ENCODE results near the gene TAF4B. TPM values are rescaled to one million over a fixed set of nuclear protein-coding genes. Genes with fewer than 3 reads are reported as not detected.

Gene TAF4B
- total RNA-seq, 1 donor from 2014 or later, result 3.2 TPM

- H3K36me3 ChIP-seq (ENCODE audit: insufficient read depth, low read length), result no peaks in the 10 kb centered on the region
- FAIRE-seq (no peak), DNase-seq (ENCODE audit: low read depth) (no peak)
- H3K4me3 ChIP-seq (ENCODE audit: insufficient read depth, low read depth, low read length), result no peak overlapping the region
- no peaks in the 10 kb centered on the region for H3K79me2 ChIP-seq (ENCODE audit: insufficient read depth, low read length)
- H3K9me3 ChIP-seq (ENCODE audit: insufficient read depth, low read depth, low read length), result no peaks in the 10 kb centered on the region
- Mint-ChIP-seq H3K27me3 (ENCODE audit: low read depth, unreplicated experiment) (no peaks in the 10 kb centered on the region), H3K4me1 (ENCODE audit: low read depth, unreplicated experiment) (no peaks in the 10 kb centered on the region), H3K27ac (ENCODE audit: unreplicated experiment) (no peak overlapping the region), H3K4me3 (ENCODE audit: unreplicated experiment) (no peak overlapping the region), H3K36me3 (ENCODE audit: low read depth, unreplicated experiment) (no peaks in the 10 kb centered on the region), H3K9me3 (ENCODE audit: unreplicated experiment) (no peaks in the 10 kb centered on the region)
- H3K27me3 ChIP-seq (ENCODE audit: insufficient read depth, low read length), result no peaks in the 10 kb centered on the region
- TF ChIP-seq EZH2 (IDR thresholded peaks at IDR 0.05; ENCODE audit: insufficient read depth, low read length) (no peak), CTCF (IDR thresholded peaks at IDR 0.05; ENCODE audit: insufficient read depth, low read depth, low read length) (no peak)
- H2AFZ ChIP-seq (ENCODE audit: low read depth, low read length), result no peak overlapping the region
- no peaks in the 10 kb centered on the region for H3K4me1 ChIP-seq (ENCODE audit: insufficient read depth, low read length)
- no peaks in the 10 kb centered on the region for H4K20me1 ChIP-seq (ENCODE audit: insufficient read depth, low read length)
- H3K9ac ChIP-seq (ENCODE audit: low read length), result no peak overlapping the region
- no peak overlapping the region for H3K4me2 ChIP-seq (ENCODE audit: low read length)
- no peak overlapping the region for H3K27ac ChIP-seq (ENCODE audit: low read depth, low read length)
Observed at GRCh38 chr18:26208977-26209376, 17.3 kb upstream of the TAF4B start.

- no peak for TF ChIP-seq EZH2 (IDR thresholded peaks at IDR 0.05; ENCODE audit: insufficient read depth, low read length)
- TF ChIP-seq CTCF (IDR thresholded peaks at IDR 0.05; ENCODE audit: insufficient read depth, low read depth, low read length), result no peak
- H3K36me3 Mint-ChIP-seq (ENCODE audit: low read depth, unreplicated experiment), result no peaks in the 10 kb centered on the region
- H3K27ac ChIP-seq (ENCODE audit: low read depth, low read length), result no peak overlapping the region
- no peak for DNase-seq (ENCODE audit: low read depth)
- H3K36me3 ChIP-seq (ENCODE audit: insufficient read depth, low read length), result no peaks in the 10 kb centered on the region
- no peak overlapping the region for H2AFZ ChIP-seq (ENCODE audit: low read depth, low read length)
- H3K27me3 Mint-ChIP-seq (ENCODE audit: low read depth, unreplicated experiment), result no peaks in the 10 kb centered on the region
- H3K4me3 Mint-ChIP-seq (ENCODE audit: unreplicated experiment), result no peak overlapping the region
- FAIRE-seq, result no peak
- no peaks in the 10 kb centered on the region for H3K4me1 ChIP-seq (ENCODE audit: insufficient read depth, low read length)
- H3K4me1 Mint-ChIP-seq (ENCODE audit: low read depth, unreplicated experiment), result no peaks in the 10 kb centered on the region
- H3K9me3 Mint-ChIP-seq (ENCODE audit: unreplicated experiment), result no peaks in the 10 kb centered on the region
- no peak overlapping the region for H3K9ac ChIP-seq (ENCODE audit: low read length)
- H3K27me3 ChIP-seq (ENCODE audit: insufficient read depth, low read length), result no peaks in the 10 kb centered on the region
- H4K20me1 ChIP-seq (ENCODE audit: insufficient read depth, low read length), result no peaks in the 10 kb centered on the region
- no peak overlapping the region for H3K4me2 ChIP-seq (ENCODE audit: low read length)
- H3K4me3 ChIP-seq (ENCODE audit: insufficient read depth, low read depth, low read length), result no peak overlapping the region
- no peak overlapping the region for H3K27ac Mint-ChIP-seq (ENCODE audit: unreplicated experiment)
- H3K79me2 ChIP-seq (ENCODE audit: insufficient read depth, low read length), result no peaks in the 10 kb centered on the region
- H3K9me3 ChIP-seq (ENCODE audit: insufficient read depth, low read depth, low read length), result no peaks in the 10 kb centered on the region
Observed at GRCh38 chr18:26210147-26210546, 16.1 kb upstream of the TAF4B start.

- H3K36me3 Mint-ChIP-seq (ENCODE audit: low read depth, unreplicated experiment), result no peaks in the 10 kb centered on the region
- no peaks in the 10 kb centered on the region for H3K27me3 ChIP-seq (ENCODE audit: insufficient read depth, low read length)
- no peak for FAIRE-seq
- no peaks in the 10 kb centered on the region for H3K79me2 ChIP-seq (ENCODE audit: insufficient read depth, low read length)
- no peak overlapping the region for H3K9ac ChIP-seq (ENCODE audit: low read length)
- no peak overlapping the region for H2AFZ ChIP-seq (ENCODE audit: low read depth, low read length)
- no peaks in the 10 kb centered on the region for H3K36me3 ChIP-seq (ENCODE audit: insufficient read depth, low read length)
- H3K27me3 Mint-ChIP-seq (ENCODE audit: low read depth, unreplicated experiment), result no peaks in the 10 kb centered on the region
- no peak for DNase-seq (ENCODE audit: low read depth)
- no peaks in the 10 kb centered on the region for H3K9me3 Mint-ChIP-seq (ENCODE audit: unreplicated experiment)
- no peaks in the 10 kb centered on the region for H3K4me1 Mint-ChIP-seq (ENCODE audit: low read depth, unreplicated experiment)
- no peaks in the 10 kb centered on the region for H4K20me1 ChIP-seq (ENCODE audit: insufficient read depth, low read length)
- no peak overlapping the region for H3K27ac ChIP-seq (ENCODE audit: low read depth, low read length)
- H3K27ac Mint-ChIP-seq (ENCODE audit: unreplicated experiment), result no peak overlapping the region
- H3K4me3 Mint-ChIP-seq (ENCODE audit: unreplicated experiment), result no peak overlapping the region
- TF ChIP-seq EZH2 (IDR thresholded peaks at IDR 0.05; ENCODE audit: insufficient read depth, low read length) (no peak), CTCF (IDR thresholded peaks at IDR 0.05; ENCODE audit: insufficient read depth, low read depth, low read length) (no peak)
- H3K4me3 ChIP-seq (ENCODE audit: insufficient read depth, low read depth, low read length), result no peak overlapping the region
- no peak overlapping the region for H3K4me2 ChIP-seq (ENCODE audit: low read length)
- no peaks in the 10 kb centered on the region for H3K9me3 ChIP-seq (ENCODE audit: insufficient read depth, low read depth, low read length)
- H3K4me1 ChIP-seq (ENCODE audit: insufficient read depth, low read length), result no peaks in the 10 kb centered on the region
Observed at GRCh38 chr18:26215247-26215970, 10.8 kb upstream of the TAF4B start.
